ENCODE measurements around the gene MYPOP.

GRCh38 chr19:45863840-45864628, 38.4 kb downstream of the MYPOP start, which contains the start of gene FOXA3:
- peak; percentile 60 for TF ChIP-seq CTCF (IDR thresholded peaks at IDR 0.05; ENCODE audit: low read depth, low read length, poor library complexity, severe bottlenecking)
- no peak for TF ChIP-seq EZH2phosphoT487 (IDR thresholded peaks at IDR 0.05; ENCODE audit: borderline replicate concordance, low read length)

All from DOHH2 (cell line).